Epithelial cell of proximal tubule (primary cell): ENCODE data around the gene GOLGA1. TPM values are rescaled to one million over a fixed set of nuclear protein-coding genes. Genes with fewer than 3 reads are reported as not detected.

Experiments used
- DNase-seq: peaks from one replicate; pipeline ENCODE4 v3.0.0-alpha.2; 2011; ENCODE audit warnings: low read depth
- H3K4me3 ChIP-seq: 2 replicates; pipeline ENCODE4 v1.5.1; 2011; ENCODE audit warnings: low read depth, mild to moderate bottlenecking, low read length
- total RNA-seq: library from RNA; depleted of rRNA; stranded (reverse); fragments of >200 nt; gene quantifications from 2 replicates; pipeline ENCODE4 v1.2.3, GENCODE V29; 2015
- TF ChIP-seq, protein P1 (sequence below): conservative IDR thresholded peaks from 2 replicates; pipeline ENCODE4 v1.5.1; 2012; ENCODE audit warnings: low read depth, mild to moderate bottlenecking, low read length

Gene GOLGA1
- total RNA-seq, 1 donor from 2014 or later, result 26.0 TPM

- H3K4me3 ChIP-seq, result no peak overlapping the region
- TF ChIP-seq, protein P1, sequence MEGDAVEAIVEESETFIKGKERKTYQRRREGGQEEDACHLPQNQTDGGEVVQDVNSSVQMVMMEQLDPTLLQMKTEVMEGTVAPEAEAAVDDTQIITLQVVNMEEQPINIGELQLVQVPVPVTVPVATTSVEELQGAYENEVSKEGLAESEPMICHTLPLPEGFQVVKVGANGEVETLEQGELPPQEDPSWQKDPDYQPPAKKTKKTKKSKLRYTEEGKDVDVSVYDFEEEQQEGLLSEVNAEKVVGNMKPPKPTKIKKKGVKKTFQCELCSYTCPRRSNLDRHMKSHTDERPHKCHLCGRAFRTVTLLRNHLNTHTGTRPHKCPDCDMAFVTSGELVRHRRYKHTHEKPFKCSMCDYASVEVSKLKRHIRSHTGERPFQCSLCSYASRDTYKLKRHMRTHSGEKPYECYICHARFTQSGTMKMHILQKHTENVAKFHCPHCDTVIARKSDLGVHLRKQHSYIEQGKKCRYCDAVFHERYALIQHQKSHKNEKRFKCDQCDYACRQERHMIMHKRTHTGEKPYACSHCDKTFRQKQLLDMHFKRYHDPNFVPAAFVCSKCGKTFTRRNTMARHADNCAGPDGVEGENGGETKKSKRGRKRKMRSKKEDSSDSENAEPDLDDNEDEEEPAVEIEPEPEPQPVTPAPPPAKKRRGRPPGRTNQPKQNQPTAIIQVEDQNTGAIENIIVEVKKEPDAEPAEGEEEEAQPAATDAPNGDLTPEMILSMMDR, result no peak
- DNase-seq, result no peak
These were observed 29.1 kb downstream of the GOLGA1 start for GRCh38 chr9:124911766-124912165.

DNA sequence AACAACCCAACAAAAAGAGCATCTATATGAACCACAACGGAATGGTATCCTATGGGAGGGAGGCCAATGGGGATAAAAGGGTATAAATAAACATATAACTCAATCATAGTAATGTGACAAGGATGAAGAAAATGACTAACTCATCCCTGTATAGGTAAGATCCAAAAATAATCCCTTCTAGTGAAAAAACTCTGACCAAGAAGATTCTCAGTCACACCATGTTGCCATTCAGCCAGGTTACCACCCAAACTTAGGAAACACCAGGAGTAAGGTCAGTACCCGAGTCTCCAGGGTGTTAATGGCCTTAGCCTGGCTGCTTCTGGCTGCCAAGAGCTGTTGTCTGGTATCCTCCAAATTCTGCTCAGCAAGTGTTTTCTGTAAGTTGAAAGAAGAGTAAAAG is 32.8 kb downstream of the GOLGA1 start:
- TF ChIP-seq, protein P1, result no peak
- no peak for DNase-seq
- H3K4me3 ChIP-seq, result no peak overlapping the region

DNA sequence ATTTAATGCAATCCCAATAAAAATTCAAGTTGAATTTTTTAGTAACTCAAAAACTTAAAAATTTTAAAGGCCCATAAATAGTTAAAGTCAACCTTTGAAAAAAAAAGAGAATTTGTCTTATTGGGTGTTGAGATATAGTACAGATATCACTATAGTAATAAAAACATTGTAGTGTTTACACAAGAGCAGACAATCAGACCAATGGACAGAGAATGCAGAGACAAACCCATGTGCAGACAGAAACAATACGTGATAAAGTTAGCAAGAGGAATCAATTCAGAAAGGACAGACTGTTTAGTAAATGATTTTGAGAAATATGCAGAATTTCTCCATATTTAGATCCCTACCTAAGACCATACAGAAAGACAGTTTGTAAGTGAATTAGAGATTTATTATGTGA is 33.9 kb downstream of the GOLGA1 start:
- DNase-seq, result no peak
- TF ChIP-seq, protein P1, result no peak
- H3K4me3 ChIP-seq, result no peak overlapping the region

DNA sequence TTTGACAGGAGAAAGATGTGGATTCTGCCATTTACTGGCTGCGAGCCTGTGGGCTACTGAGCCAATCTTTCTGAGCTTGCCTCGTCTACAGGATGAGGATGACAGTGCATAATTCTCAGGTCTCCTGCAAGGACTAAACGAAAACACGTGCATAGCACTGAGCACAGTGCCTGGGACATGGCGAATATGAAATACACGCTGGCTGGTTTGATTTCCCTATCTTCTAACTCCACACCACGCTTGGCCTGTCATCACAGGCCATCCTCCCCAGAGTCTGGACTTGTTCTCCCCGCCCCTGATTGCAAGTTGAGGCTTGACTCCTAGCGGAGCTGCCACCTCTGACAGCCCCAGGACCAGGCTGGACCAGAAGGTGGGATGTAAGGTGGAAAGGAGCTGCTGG is 41.0 kb downstream of the GOLGA1 start:
- DNase-seq, result no peak
- no peak overlapping the region for H3K4me3 ChIP-seq

DNA sequence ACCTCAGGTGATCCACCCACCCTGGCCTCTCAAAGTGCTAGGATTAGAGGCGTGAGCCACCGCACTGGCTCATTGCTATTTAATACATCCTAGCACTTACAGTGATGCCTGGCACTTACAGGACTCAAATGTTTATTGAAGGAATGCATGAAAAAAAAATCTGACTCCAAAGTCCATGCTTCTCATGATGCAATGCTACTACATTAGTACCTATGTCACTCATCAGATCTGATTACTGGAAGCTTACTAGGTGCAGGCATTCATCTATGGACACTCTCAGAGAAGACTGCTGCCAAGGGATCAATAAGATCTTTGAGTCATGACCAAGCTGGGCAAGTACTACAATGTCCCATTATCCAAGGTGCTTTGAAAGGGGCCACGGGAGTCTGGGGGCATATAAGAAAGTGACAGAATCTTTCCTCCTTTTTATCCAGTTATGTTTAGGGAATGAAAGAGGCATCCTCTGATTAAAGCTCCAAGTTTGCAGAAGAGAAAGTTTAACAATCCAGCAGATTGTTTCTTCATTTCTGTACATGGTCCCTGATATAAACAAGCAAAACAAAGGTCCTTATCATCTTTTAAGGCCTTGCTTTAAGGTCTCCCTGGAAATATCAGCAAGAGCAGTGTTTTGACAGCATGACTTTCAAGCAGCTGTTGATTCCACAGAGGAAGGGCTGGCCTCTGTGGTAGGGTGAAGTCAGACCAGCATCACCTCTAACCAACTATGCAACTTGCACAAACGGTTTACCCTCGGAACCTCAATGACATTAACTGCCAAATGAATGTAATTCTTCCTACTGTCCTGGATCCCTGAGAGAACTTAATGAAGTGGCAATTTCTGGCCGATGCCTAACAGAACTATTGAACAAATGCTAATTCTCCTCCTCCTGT is 43.1 kb downstream of the GOLGA1 start:
- TF ChIP-seq, protein P1, result no peak

More for the DNA sequence above, 41.0 kb downstream of the GOLGA1 start:
- TF ChIP-seq, protein P1, result no peak

GRCh38 chr9:124894741-124895170 is 46.1 kb downstream of the GOLGA1 start:
- DNase-seq, result no peak
- TF ChIP-seq, protein P1, result peak; percentile 66
- no peak overlapping the region for H3K4me3 ChIP-seq

More for the DNA sequence above, 43.1 kb downstream of the GOLGA1 start:
- no peak for DNase-seq
- H3K4me3 ChIP-seq, result no peak overlapping the region
